ENCODE data around the gene RNGTT. TPM values are rescaled to one million over a fixed set of nuclear protein-coding genes. Genes with fewer than 3 reads are reported as not detected.

Gene RNGTT
- total RNA-seq, 2 experiments from 2014 or later: 11.6 to 12.4 TPM

GRCh38 chr6:88623531-88623930 is 339.9 kb downstream of the RNGTT start:
- Mint-ChIP-seq H3K27ac (no peak overlapping the region), H3K27me3 (no peaks in the 10 kb centered on the region), H3K9me3 (no peaks in the 10 kb centered on the region), H3K4me3 (no peak overlapping the region), H3K36me3 (ENCODE audit: low read depth) (peaks cover 19% of the 10 kb centered on the region), H3K4me1 (ENCODE audit: low read depth) (no peaks in the 10 kb centered on the region)
- TF ChIP-seq CTCF (IDR thresholded peaks at IDR 0.05): no peak
- H3K4me1 ChIP-seq (ENCODE audit: insufficient read depth, low read length): no peaks in the 10 kb centered on the region
- CTCF ChIA-PET: no interaction called here
- no peaks in the 10 kb centered on the region for H3K36me3 ChIP-seq (ENCODE audit: insufficient read depth, low read length)
- no peaks in the 10 kb centered on the region for H3K27me3 ChIP-seq (ENCODE audit: control insufficient read depth in 1 of 2, insufficient read depth in 2 of 2, low read length in 2 of 2)
- DNase-seq (no peak), ATAC-seq (ENCODE audit: poor library complexity) (no peak)
- intact Hi-C loops (cut with DNase I, micrococcal nuclease): no loop called here
- no peaks in the 10 kb centered on the region for H3K9me3 ChIP-seq (ENCODE audit: control insufficient read depth in 1 of 2, insufficient read depth in 1 of 2, low read length in 2 of 2)
- H3K27ac ChIP-seq (ENCODE audit: low read depth in 1 of 2, low read length in 2 of 2): no peak overlapping the region
- no peak overlapping the region for H3K4me3 ChIP-seq (ENCODE audit: low read length)
- POLR2A ChIA-PET: no interaction called here

GRCh38 chr6:88619951-88620350 is 343.5 kb downstream of the RNGTT start:
- Mint-ChIP-seq H3K4me3 (no peak overlapping the region), H3K36me3 (ENCODE audit: low read depth) (peaks cover 32% of the 10 kb centered on the region), H3K4me1 (ENCODE audit: low read depth) (no peaks in the 10 kb centered on the region), H3K9me3 (no peaks in the 10 kb centered on the region), H3K27me3 (no peaks in the 10 kb centered on the region), H3K27ac (no peak overlapping the region)
- intact Hi-C loops (cut with DNase I, micrococcal nuclease): no loop called here
- DNase-seq (no peak), ATAC-seq (ENCODE audit: poor library complexity) (no peak)
- no peaks in the 10 kb centered on the region for H3K4me1 ChIP-seq (ENCODE audit: insufficient read depth, low read length)
- CTCF ChIA-PET: no interaction called here
- H3K36me3 ChIP-seq (ENCODE audit: insufficient read depth, low read length): no peaks in the 10 kb centered on the region
- no peaks in the 10 kb centered on the region for H3K9me3 ChIP-seq (ENCODE audit: control insufficient read depth in 1 of 2, insufficient read depth in 1 of 2, low read length in 2 of 2)
- POLR2A ChIA-PET: no interaction called here
- H3K27me3 ChIP-seq (ENCODE audit: control insufficient read depth in 1 of 2, insufficient read depth in 2 of 2, low read length in 2 of 2): no peaks in the 10 kb centered on the region
- no peak overlapping the region for H3K27ac ChIP-seq (ENCODE audit: low read depth in 1 of 2, low read length in 2 of 2)
- no peak overlapping the region for H3K4me3 ChIP-seq (ENCODE audit: low read length)
- TF ChIP-seq CTCF (IDR thresholded peaks at IDR 0.05): no peak

- Mint-ChIP-seq H3K36me3 (ENCODE audit: low read depth) (peaks cover 54% of the 10 kb centered on the region), H3K27ac (no peak overlapping the region), H3K4me3 (no peak overlapping the region), H3K4me1 (ENCODE audit: low read depth) (no peaks in the 10 kb centered on the region), H3K9me3 (no peaks in the 10 kb centered on the region), H3K27me3 (no peaks in the 10 kb centered on the region)
- H3K4me3 ChIP-seq (ENCODE audit: low read length): no peak overlapping the region
- POLR2A ChIA-PET: no interaction called here
- DNase-seq (no peak), ATAC-seq (ENCODE audit: poor library complexity) (no peak)
- no peaks in the 10 kb centered on the region for H3K27me3 ChIP-seq (ENCODE audit: control insufficient read depth in 1 of 2, insufficient read depth in 2 of 2, low read length in 2 of 2)
- H3K36me3 ChIP-seq (ENCODE audit: insufficient read depth, low read length): peaks cover 14% of the 10 kb centered on the region
- no peak for TF ChIP-seq CTCF (IDR thresholded peaks at IDR 0.05)
- intact Hi-C loops (cut with DNase I, micrococcal nuclease): no loop called here
- CTCF ChIA-PET: no interaction called here
- H3K4me1 ChIP-seq (ENCODE audit: insufficient read depth, low read length): no peaks in the 10 kb centered on the region
- H3K9me3 ChIP-seq (ENCODE audit: control insufficient read depth in 1 of 2, insufficient read depth in 1 of 2, low read length in 2 of 2): no peaks in the 10 kb centered on the region
- H3K27ac ChIP-seq (ENCODE audit: low read depth in 1 of 2, low read length in 2 of 2): no peak overlapping the region
These were observed 347.0 kb downstream of the RNGTT start for GRCh38 chr6:88616380-88616779.

Data from CD4-positive, alpha-beta T cell (primary cell).